Posterior cingulate gyrus (tissue), 11 donors: Measurements from ENCODE around the gene SHISA7.
"Not testable (repeated sequence)": the region's sequence is repeated elsewhere in the genome, so short reads cannot be mapped to it uniquely, and the experiment has no call there.

Source experiments
- DNase-seq, 10 donors: peaks; one replicate each; pipeline versions ENCODE4 v3.0.0 to v3.0.0-alpha.2; 2020 to 2021; ENCODE audit warnings: mixed read lengths in 3 of 10
- intact Hi-C: fragments of 100-400 bp; cut with DNase I; formaldehyde crosslinking; loops from one replicate; pipeline ENCODE4 v1.15.1; 2023

Gene SHISA7

GRCh38 chr19:55432241-55432959 is 10.7 kb downstream of the SHISA7 start:
- DNase-seq = peak in 1 of 10 donors; percentile 39
- intact Hi-C loops = no loop called here

DNA sequence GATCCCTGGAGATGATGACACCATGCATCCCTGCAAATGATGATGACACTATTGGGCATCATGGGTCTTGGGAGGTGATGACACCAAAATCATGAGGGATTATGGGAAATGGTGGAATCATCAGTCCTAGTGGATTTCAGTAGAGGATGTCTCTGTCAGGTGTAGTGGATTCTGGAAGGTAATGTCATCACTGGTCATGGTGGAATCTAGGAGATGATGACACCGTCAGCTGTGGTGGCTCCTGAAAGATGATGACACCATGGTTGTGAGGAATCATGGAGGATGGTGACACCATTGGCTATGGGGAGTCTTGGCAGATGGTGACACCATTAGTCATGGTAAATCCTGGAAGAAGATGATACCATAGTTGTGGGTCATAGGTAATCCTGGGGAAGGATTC is 11.9 kb downstream of the SHISA7 start:
- intact Hi-C loops = no loop called here
- DNase-seq = no peak

GRCh38 chr19:55426042-55426441 is 17.1 kb downstream of the SHISA7 start:
- intact Hi-C loops = no loop called here
- peak in 2 of 10 donors; percentile 47 to 57 for DNase-seq

GRCh38 chr19:55424518-55424917 is 18.6 kb downstream of the SHISA7 start:
- intact Hi-C loops = no loop called here
- DNase-seq = no peak

DNA sequence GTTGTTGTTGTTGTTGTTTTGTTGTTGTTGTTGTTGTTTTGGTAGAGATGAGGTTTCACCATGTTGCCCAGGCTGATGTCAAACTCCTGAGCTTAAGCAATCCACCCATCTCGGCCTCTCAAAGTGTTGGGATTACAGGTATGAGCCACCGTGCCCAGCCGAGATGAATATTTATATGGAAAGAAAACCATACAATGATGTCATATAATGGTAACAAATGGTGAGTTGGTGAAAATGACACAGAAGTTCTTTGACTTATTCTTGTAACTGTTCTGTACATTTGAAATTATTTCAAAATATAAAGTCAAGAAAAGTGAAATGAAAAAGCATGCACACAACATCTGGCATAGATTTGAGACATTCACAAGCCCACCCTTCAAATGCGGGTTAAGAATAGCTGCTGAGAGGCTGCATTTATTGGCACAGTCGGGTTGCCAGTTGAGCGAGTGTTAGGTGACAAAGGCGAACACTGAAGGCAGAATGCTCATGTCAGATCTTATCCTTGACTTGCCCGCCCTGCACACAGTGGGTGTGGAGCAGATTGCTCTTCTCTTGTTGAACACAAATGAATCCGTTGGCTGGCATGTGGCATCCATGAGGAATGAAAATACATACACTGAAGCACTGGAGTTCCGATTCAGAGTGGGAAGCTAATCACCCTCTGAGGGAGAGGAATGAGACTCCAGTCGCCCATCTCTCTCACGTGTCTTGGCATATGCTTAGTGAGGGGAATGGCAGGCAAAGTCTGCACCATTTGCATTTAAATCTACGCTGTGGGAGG is 19.7 kb downstream of the SHISA7 start:
- DNase-seq = no peak
- intact Hi-C loops = no loop called here

GRCh38 chr19:55421281-55421680 is 21.8 kb downstream of the SHISA7 start:
- DNase-seq, intact Hi-C loops: not testable (repeated sequence)

- intact Hi-C loops = no loop called here
- peak in 4 of 10 donors; percentile 26 to 93 (median 38) for DNase-seq
These were observed 23.4 kb downstream of the SHISA7 start for GRCh38 chr19:55419624-55420236.

- intact Hi-C loops = no loop called here
- no peak for DNase-seq
These were observed 24.0 kb downstream of the SHISA7 start for GRCh38 chr19:55419103-55419502.

- peak in 7 of 10 donors; percentile 44 to 92 (median 63) for DNase-seq
- intact Hi-C loops = loop anchor here (1.0 kb wide), 1 partner anchor 277 kb away; no protein-coding TSS in a partner anchor
These were observed 24.9 kb downstream of the SHISA7 start for GRCh38 chr19:55418185-55418584.

DNA sequence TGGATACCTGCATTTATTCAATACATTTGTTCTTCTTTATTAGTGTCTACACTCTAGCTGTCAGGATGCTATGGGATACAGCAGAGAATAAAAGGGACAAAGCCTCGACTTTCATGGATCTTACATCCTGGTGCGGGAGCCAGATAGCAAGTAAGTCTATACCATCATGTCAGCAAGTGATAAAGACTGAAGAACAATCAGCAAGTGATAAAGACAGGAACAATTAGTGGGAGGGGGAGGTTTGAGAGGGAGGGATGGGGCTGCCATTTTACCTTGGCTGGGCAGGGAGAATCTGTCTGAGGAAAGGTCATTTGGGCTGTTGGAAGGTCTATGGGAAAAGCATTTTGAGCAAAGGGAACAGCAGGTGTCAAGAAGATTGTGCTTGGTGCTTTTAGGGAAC is 32.9 kb downstream of the SHISA7 start:
- intact Hi-C loops = no loop called here
- DNase-seq = no peak

- DNase-seq = peak in 1 of 10 donors; percentile 43
- intact Hi-C loops = not testable (repeated sequence)
These were observed 33.9 kb downstream of the SHISA7 start for GRCh38 chr19:55409179-55409578.

DNA sequence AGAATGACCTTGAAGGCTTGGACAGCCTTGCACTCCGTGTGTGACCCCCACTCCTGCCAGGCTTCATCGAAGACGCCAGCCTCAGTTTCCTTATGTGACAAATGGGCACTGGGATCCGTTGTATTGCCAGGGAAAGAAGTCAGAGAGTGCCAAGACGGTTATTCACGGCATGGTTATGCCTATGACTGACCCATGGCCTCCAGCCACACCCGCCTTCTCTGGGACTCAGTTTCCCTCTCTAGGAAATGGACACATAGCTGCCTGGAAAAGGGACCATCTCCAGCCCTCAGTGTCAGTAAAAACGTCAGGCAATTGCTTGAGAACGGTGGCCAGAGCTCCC is 34.6 kb downstream of the SHISA7 start:
- no peak for DNase-seq
- intact Hi-C loops = loop anchor here (1.0 kb wide), 1 partner anchor 23 kb away; the partner anchor contains the start of gene RPL28

- DNase-seq = peak; percentile 97 to 100 (median 99)
- intact Hi-C loops = loop anchor here (1.0 kb wide), 1 partner anchor 23 kb away; the partner anchor contains the start of gene RPL28
These were observed 35.1 kb downstream of the SHISA7 start for GRCh38 chr19:55407800-55408532.

- DNase-seq, intact Hi-C loops: not testable (repeated sequence)
These were observed 35.6 kb downstream of the SHISA7 start, which contains the start of gene UBE2S for GRCh38 chr19:55407550-55407799. Gene UBE2S (minus strand): TSS chr19:55407788. CDS start chr19:55407589, 199 bp downstream.

GRCh38 chr19:55406826-55407549 is 36.1 kb downstream of the SHISA7 start:
- intact Hi-C loops = no loop called here
- peak in 1 of 10 donors; percentile 83 for DNase-seq

- intact Hi-C loops = no loop called here
- DNase-seq = no peak
These were observed 36.8 kb downstream of the SHISA7 start for GRCh38 chr19:55406091-55406825.

GRCh38 chr19:55405638-55406037 is 37.5 kb downstream of the SHISA7 start:
- intact Hi-C loops = no loop called here
- peak in 1 of 10 donors; percentile 68 for DNase-seq

- DNase-seq = no peak
- intact Hi-C loops = no loop called here
These were observed 40.6 kb downstream of the SHISA7 start for GRCh38 chr19:55402509-55402908.

- intact Hi-C loops = not testable (repeated sequence)
- peak in 1 of 10 donors; percentile 23 for DNase-seq
These were observed 41.7 kb downstream of the SHISA7 start for GRCh38 chr19:55401390-55401789.
